GM12872 (cell line): Measurements from ENCODE around the gene AFDN.

Source experiments
- CTCF ChIP-seq: IDR thresholded peaks from 3 replicates; pipeline ENCODE4 v1.5.1; 2011; ENCODE audit warnings: low read depth, mild to moderate bottlenecking, low read length, moderate library complexity; ENCODE audit not compliant: insufficient read depth

AFDN gene

GRCh38 chr6:167960579-167960978 is 133.9 kb downstream of the AFDN start:
- TF ChIP-seq CTCF, result no peak

- TF ChIP-seq CTCF, result no peak
Observed at GRCh38 chr6:167962711-167963110, 136.0 kb downstream of the AFDN start.

GRCh38 chr6:167963589-167964057 is 136.9 kb downstream of the AFDN start:
- TF ChIP-seq CTCF, result no peak

GRCh38 chr6:167965592-167966539 is 139.2 kb downstream of the AFDN start:
- TF ChIP-seq CTCF, result no peak

- TF ChIP-seq CTCF, result no peak
Observed at GRCh38 chr6:167966540-167966905, 139.8 kb downstream of the AFDN start.

- TF ChIP-seq CTCF, result peak; percentile 52; the same call in 2 of the 3 replicates
Observed at GRCh38 chr6:167968091-167968490, 141.4 kb downstream of the AFDN start.

- TF ChIP-seq CTCF, result no peak
Observed at GRCh38 chr6:167970230-167970629, 143.5 kb downstream of the AFDN start.
